PFSK-1 (cell line): Measurements from ENCODE around the gene FRMD8. TPM values are rescaled to one million over a fixed set of nuclear protein-coding genes. Genes with fewer than 3 reads are reported as not detected.
A peak's percentile ranks its signal among the peaks of the same experiment; 100 is the strongest.

ENCODE experiments used
- FOXP2 ChIP-seq: optimal IDR thresholded peaks from 2 replicates; pipeline ENCODE3; 2011; ENCODE audit warnings: borderline replicate concordance, control low read depth, inconsistent platforms; ENCODE audit not compliant: insufficient read depth; ENCODE audit errors: extremely low read length, extremely low read depth
- POLR2AphosphoS5 ChIP-seq: IDR thresholded peaks from 2 replicates; pipeline ENCODE4 v1.6.1; 2012; ENCODE audit warnings: low read depth, mild to moderate bottlenecking, control low read depth, low read length, moderate library complexity
- SIN3A ChIP-seq: IDR thresholded peaks from 2 replicates; pipeline ENCODE4 v1.6.1; 2012; ENCODE audit warnings: mild to moderate bottlenecking, low read length, moderate library complexity, borderline replicate concordance; ENCODE audit not compliant: insufficient read depth
- TAF1 ChIP-seq: IDR thresholded peaks from 2 replicates; pipeline ENCODE4 v1.6.1; 2012; ENCODE audit warnings: low read length, control low read depth, borderline replicate concordance; ENCODE audit not compliant: insufficient read depth
- polyA plus RNA-seq: library from polyadenylated mRNA; unstranded; fragments of >200 nt; gene quantifications from one replicate; pipeline ENCODE4 v1.2.1, GENCODE V29; 2012; ENCODE audit warnings: low read depth, missing spikeins; ENCODE audit not compliant: insufficient read length
- TF ChIP-seq, protein P1 (sequence below), 2 experiments: IDR thresholded peaks; 2 replicates each; pipeline versions ENCODE4 v1.6.1 to v1.8.0; 2011 to 2012; ENCODE audit warnings: low read depth in 2 of 2, low read length in 2 of 2, control low read depth in 1 of 2, inconsistent platforms in 1 of 2, mild to moderate bottlenecking in 1 of 2, moderate library complexity in 1 of 2; ENCODE audit not compliant: insufficient read depth in 1 of 2

The FRMD8 gene, protein sequence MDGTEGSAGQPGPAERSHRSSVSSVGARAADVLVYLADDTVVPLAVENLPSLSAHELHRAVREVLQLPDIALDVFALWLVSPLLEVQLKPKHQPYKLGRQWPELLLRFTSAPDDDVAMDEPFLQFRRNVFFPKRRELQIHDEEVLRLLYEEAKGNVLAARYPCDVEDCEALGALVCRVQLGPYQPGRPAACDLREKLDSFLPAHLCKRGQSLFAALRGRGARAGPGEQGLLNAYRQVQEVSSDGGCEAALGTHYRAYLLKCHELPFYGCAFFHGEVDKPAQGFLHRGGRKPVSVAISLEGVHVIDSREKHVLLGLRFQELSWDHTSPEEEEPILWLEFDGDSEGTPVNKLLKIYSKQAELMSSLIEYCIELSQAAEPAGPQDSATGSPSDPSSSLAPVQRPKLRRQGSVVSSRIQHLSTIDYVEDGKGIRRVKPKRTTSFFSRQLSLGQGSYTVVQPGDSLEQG
- polyA plus RNA-seq, result 62.0 TPM

DNA sequence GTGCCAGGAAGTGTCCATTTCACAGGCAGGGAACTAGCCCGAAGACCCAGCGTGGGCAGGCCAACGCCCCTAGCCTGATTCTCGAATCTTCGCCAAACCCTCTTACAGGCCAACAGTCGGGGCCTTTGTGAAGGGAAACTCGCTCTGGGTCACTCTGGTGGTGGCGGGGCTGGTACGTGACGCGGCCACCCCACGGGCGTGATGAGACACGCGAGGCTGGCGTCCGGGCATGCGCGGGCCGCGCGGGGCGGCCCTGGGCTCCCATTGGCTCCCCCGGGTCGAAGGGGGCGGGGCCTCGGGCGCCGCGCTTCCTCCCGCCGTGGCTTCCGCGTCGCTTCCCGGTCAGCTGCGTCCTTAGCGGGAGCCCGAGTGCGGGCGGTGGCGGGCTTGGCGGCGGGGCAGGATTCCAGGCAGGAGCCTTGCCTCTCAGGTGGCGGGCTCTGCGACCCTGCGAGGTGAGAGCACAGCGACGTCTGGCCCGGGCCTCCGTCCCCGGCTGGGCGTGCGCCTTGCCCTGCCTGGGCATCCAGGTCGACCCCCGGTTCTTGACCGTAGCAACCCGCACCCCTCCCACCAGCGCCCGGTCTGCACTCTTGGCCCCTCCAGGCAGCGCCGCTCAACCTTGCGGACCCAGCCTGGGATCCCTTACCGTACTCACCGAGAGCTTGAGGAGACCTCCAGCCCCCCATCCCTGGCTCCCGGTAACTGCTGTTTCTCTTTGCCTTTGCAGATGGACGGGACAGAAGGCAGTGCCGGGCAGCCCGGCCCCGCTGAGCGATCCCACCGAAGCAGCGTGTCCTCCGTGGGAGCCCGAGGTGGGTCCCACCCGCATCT is at the start of gene FRMD8:
Gene FRMD8 (plus strand): TSS at position 331 of the 834 bp plus-strand sequence. CDS start 400 bp downstream, at position 731.
- TF ChIP-seq, protein P1, sequence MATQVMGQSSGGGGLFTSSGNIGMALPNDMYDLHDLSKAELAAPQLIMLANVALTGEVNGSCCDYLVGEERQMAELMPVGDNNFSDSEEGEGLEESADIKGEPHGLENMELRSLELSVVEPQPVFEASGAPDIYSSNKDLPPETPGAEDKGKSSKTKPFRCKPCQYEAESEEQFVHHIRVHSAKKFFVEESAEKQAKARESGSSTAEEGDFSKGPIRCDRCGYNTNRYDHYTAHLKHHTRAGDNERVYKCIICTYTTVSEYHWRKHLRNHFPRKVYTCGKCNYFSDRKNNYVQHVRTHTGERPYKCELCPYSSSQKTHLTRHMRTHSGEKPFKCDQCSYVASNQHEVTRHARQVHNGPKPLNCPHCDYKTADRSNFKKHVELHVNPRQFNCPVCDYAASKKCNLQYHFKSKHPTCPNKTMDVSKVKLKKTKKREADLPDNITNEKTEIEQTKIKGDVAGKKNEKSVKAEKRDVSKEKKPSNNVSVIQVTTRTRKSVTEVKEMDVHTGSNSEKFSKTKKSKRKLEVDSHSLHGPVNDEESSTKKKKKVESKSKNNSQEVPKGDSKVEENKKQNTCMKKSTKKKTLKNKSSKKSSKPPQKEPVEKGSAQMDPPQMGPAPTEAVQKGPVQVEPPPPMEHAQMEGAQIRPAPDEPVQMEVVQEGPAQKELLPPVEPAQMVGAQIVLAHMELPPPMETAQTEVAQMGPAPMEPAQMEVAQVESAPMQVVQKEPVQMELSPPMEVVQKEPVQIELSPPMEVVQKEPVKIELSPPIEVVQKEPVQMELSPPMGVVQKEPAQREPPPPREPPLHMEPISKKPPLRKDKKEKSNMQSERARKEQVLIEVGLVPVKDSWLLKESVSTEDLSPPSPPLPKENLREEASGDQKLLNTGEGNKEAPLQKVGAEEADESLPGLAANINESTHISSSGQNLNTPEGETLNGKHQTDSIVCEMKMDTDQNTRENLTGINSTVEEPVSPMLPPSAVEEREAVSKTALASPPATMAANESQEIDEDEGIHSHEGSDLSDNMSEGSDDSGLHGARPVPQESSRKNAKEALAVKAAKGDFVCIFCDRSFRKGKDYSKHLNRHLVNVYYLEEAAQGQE (IDR thresholded peaks at IDR 0.05; ENCODE audit: insufficient read depth in 1 of 2, low read depth in 2 of 2, low read length in 2 of 2), result 0 out of 4 replicates have a peak, but pooled peaks of 1 of the 2 experiments have one; percentile 28
- TF ChIP-seq POLR2AphosphoS5 (peak; percentile 96), SIN3A (peak; percentile 83; the same call in 1 of the 2 replicates), TAF1 (peak; percentile 78; the same call in 1 of the 2 replicates), FOXP2 (peak; percentile 12)

- TF ChIP-seq FOXP2, result no peak
Observed at GRCh38 chr11:65338676-65339075, 47.8 kb upstream of the FRMD8 start.

DNA sequence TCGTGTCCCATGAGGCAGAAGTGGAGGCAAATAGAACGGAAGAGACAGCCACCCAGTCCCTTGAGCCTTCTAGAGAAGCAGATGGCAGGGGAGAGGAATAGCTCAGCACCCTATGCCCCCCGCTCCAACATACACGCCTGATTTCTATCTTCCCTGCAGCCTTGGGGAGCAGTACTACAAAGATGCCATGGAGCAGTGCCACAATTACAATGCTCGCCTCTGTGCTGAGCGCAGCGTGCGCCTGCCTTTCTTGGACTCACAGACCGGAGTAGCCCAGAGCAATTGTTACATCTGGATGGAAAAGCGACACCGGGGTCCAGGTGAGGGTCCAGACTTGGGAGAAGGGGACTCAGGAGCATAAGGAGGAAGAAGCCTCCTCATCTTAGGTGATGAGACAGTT is 46.2 kb upstream of the FRMD8 start:
- TF ChIP-seq, protein P1 (IDR thresholded peaks at IDR 0.05; ENCODE audit: insufficient read depth in 1 of 2, low read depth in 2 of 2, low read length in 2 of 2), result no peak
- no peak for TF ChIP-seq FOXP2
- TF ChIP-seq TAF1, result no peak
- TF ChIP-seq SIN3A, result no peak
- TF ChIP-seq POLR2AphosphoS5, result no peak

DNA sequence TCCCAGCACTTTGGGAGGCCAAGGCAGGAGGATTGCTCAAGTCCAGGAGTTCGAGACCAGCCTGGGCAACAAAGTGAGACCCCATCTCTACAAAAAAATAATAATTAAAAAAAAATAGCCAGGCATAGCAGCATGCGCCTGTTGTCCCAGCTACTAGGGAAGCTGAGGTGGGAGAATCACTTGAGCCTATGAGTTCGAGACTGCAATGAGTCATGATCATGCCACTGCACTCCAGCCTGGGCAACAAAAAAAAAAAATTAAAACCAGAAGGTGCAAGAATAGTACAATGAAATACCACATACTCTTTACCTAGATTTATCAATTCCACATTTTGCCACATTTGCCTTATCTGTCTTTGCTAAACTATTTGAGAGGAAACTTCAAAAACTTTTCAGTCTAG is 44.6 kb upstream of the FRMD8 start:
- TF ChIP-seq FOXP2 (no peak), SIN3A (no peak), TAF1 (no peak), POLR2AphosphoS5 (no peak)
- TF ChIP-seq, protein P1 (IDR thresholded peaks at IDR 0.05; ENCODE audit: insufficient read depth in 1 of 2, low read depth in 2 of 2, low read length in 2 of 2), result no peak

- TF ChIP-seq, protein P1 (IDR thresholded peaks at IDR 0.05; ENCODE audit: insufficient read depth in 1 of 2, low read depth in 2 of 2, low read length in 2 of 2), result no peak
- TF ChIP-seq FOXP2, result no peak
- TF ChIP-seq SIN3A, result no peak
- TF ChIP-seq POLR2AphosphoS5, result no peak
Observed at GRCh38 chr11:65351511-65351910, 34.9 kb upstream of the FRMD8 start.
